Fibroblast of lung (primary cell): ENCODE data around the gene SYN1. TPM values are rescaled to one million over a fixed set of nuclear protein-coding genes. Genes with fewer than 3 reads are reported as not detected.

Source experiments
- DNase-seq, 2 donors: peaks; one replicate each; pipeline versions ENCODE4 v3.0.0 to v3.0.0-alpha.2; 2010; ENCODE audit warnings: low read depth in 2 of 2
- H2AFZ ChIP-seq: 2 replicates; pipeline ENCODE4 v1.5.1; 2012; ENCODE audit warnings: low read length, control low read depth, inconsistent platforms
- H3K27ac ChIP-seq: 2 replicates; pipeline ENCODE4 v1.5.1; 2011; ENCODE audit warnings: low read length, control low read depth; ENCODE audit not compliant: insufficient read depth
- H3K27me3 ChIP-seq: 2 replicates; pipeline ENCODE4 v1.5.1; 2011; ENCODE audit warnings: mild to moderate bottlenecking, low read length; ENCODE audit not compliant: control insufficient read depth, insufficient read depth
- H3K36me3 ChIP-seq: 2 replicates; pipeline ENCODE4 v1.5.1; 2011; ENCODE audit warnings: low read length; ENCODE audit not compliant: control insufficient read depth, insufficient read depth
- H3K4me1 ChIP-seq: 2 replicates; pipeline ENCODE4 v1.5.1; 2011; ENCODE audit warnings: low read length; ENCODE audit not compliant: control insufficient read depth, insufficient read depth; ENCODE audit errors: extremely low read depth
- H3K4me2 ChIP-seq: 2 replicates; pipeline ENCODE4 v1.5.1; 2011; ENCODE audit warnings: low read length, control low read depth; ENCODE audit not compliant: insufficient read depth; ENCODE audit errors: extremely low read depth
- H3K4me3 ChIP-seq, 4 experiments: fragments of 200-600 bp in 1 of 4; sonication (generic) in 1 of 4; replicated peaks in 1 of 4; 2 replicates each; pipeline ENCODE4 v1.5.1; 2011 to 2016; ENCODE audit warnings: low read length in 4 of 4, low read depth in 3 of 4, mild to moderate bottlenecking in 3 of 4, control low read depth in 2 of 4, inconsistent platforms in 1 of 4, mixed read lengths in 1 of 4; ENCODE audit not compliant: insufficient read depth in 1 of 4; ENCODE audit errors: control extremely low read depth in 1 of 4
- H3K79me2 ChIP-seq: 2 replicates; pipeline ENCODE4 v1.5.1; 2012; ENCODE audit warnings: mild to moderate bottlenecking, low read length, inconsistent platforms; ENCODE audit not compliant: control insufficient read depth, insufficient read depth
- H3K9ac ChIP-seq: 2 replicates; pipeline ENCODE4 v1.5.1; 2011; ENCODE audit warnings: mild to moderate bottlenecking, low read length, control low read depth; ENCODE audit not compliant: insufficient read depth
- H3K9me3 ChIP-seq: 2 replicates; pipeline ENCODE4 v1.5.1; 2012; ENCODE audit warnings: low read depth, low read length; ENCODE audit not compliant: control insufficient read depth, insufficient read depth
- H4K20me1 ChIP-seq: 2 replicates; pipeline ENCODE4 v1.5.1; 2011; ENCODE audit warnings: low read length; ENCODE audit not compliant: control insufficient read depth, insufficient read depth; ENCODE audit errors: extremely low read depth
- EZH2 ChIP-seq: IDR thresholded peaks from 2 replicates; pipeline ENCODE4 v1.5.1; 2012; ENCODE audit warnings: low read length, control low read depth, mild to moderate bottlenecking; ENCODE audit errors: missing control alignments
- polyA plus RNA-seq, 2 donors: library from polyadenylated mRNA; depleted of rRNA in 1 of 2; stranded (reverse) in 1 of 2; unstranded in 1 of 2; fragments of >200 nt; gene quantifications; 2 replicates each; pipeline ENCODE4 v1.2.1, GENCODE V29; 2011 to 2012; ENCODE audit warnings: missing spikeins in 1 of 2
- total RNA-seq: library from RNA; depleted of rRNA; stranded (reverse); fragments of >200 nt; gene quantifications from 2 replicates; pipeline ENCODE4 v1.2.1, GENCODE V29; 2014
- TF ChIP-seq, protein P1 (sequence below), 2 donors: IDR thresholded peaks in 1 of 2; conservative IDR thresholded peaks in 1 of 2; 1 replicate in 1 of 2; 2 replicates in 1 of 2; pipeline ENCODE4 v1.5.1; 2011 to 2012; ENCODE audit warnings: low read length in 2 of 2, control low read depth in 1 of 2, inconsistent platforms in 1 of 2, low read depth in 1 of 2, mild to moderate bottlenecking in 1 of 2

Gene SYN1
- total and polyA plus RNA-seq, 2 donors (not counting 1 experiment from before 2014, with no cell fraction given), result 0.17 to 0.56 TPM

DNA sequence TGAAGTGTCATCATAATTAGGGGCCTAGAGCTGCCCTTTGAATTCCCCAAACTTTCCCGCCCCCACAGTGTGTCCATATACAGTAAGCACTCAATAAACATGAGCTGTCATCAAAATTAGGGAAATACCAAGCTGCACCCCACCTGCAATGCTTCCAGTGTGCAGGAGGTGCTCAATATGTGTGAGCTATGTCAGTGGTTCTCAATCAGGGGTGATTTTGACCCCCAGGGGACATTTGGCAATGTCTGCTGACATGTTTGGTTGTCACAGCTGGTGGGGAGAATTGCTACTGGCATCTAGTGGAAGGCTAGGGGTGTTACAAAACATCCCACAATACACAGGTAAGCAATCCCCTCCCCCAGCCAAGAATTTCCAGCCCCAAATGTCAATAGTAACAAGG, 9.3 kb upstream of the SYN1 start:
- no peaks in the 10 kb centered on the region for H3K36me3 ChIP-seq
- no peaks in the 10 kb centered on the region for H4K20me1 ChIP-seq
- no peak overlapping the region for H3K9ac ChIP-seq
- no peak for TF ChIP-seq EZH2
- TF ChIP-seq, protein P1, sequence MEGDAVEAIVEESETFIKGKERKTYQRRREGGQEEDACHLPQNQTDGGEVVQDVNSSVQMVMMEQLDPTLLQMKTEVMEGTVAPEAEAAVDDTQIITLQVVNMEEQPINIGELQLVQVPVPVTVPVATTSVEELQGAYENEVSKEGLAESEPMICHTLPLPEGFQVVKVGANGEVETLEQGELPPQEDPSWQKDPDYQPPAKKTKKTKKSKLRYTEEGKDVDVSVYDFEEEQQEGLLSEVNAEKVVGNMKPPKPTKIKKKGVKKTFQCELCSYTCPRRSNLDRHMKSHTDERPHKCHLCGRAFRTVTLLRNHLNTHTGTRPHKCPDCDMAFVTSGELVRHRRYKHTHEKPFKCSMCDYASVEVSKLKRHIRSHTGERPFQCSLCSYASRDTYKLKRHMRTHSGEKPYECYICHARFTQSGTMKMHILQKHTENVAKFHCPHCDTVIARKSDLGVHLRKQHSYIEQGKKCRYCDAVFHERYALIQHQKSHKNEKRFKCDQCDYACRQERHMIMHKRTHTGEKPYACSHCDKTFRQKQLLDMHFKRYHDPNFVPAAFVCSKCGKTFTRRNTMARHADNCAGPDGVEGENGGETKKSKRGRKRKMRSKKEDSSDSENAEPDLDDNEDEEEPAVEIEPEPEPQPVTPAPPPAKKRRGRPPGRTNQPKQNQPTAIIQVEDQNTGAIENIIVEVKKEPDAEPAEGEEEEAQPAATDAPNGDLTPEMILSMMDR (conservative IDR thresholded peaks at IDR 0.05 in 1 of 2, IDR thresholded peaks at IDR 0.05 in 1 of 2; ENCODE audit: low read depth in 1 of 2, low read length in 2 of 2), result peak in 1 of 2 donors; percentile 4
- H3K79me2 ChIP-seq, result no peaks in the 10 kb centered on the region
- no peaks in the 10 kb centered on the region for H3K27me3 ChIP-seq
- DNase-seq, result no peak
- no peaks in the 10 kb centered on the region for H3K4me1 ChIP-seq
- H3K4me3 ChIP-seq, result no peak overlapping the region
- H2AFZ ChIP-seq, result no peak overlapping the region
- no peak overlapping the region for H3K4me2 ChIP-seq
- H3K27ac ChIP-seq, result no peak overlapping the region
- H3K9me3 ChIP-seq, result no peaks in the 10 kb centered on the region

DNA sequence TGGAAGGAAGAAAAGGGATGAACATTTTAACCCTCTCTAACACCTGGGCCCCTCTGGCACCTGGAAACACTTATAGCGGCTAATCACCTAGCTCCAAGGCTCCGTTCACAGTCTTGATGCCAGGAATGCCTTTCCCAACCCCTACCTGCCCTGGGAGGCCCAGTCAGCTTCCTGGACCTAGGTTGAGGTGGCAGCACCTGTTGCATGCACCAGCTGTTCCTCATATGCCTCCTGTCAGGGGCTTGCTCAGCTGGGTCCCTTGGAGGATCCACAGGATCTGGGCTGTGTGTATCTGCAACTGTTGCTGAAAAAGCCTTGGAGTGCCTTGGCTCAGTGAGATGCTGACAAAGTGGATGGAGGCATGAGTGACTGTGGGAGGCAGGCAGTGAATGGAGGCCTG, 5.7 kb upstream of the SYN1 start:
- Histone ChIP-seq H3K79me2 (no peaks in the 10 kb centered on the region), H3K9ac (no peak overlapping the region), H3K27me3 (no peaks in the 10 kb centered on the region), H2AFZ (no peak overlapping the region), H3K4me2 (no peak overlapping the region), H3K4me1 (peaks cover 3% of the 10 kb centered on the region), H4K20me1 (no peaks in the 10 kb centered on the region), H3K4me3 (no peak overlapping the region), H3K9me3 (no peaks in the 10 kb centered on the region), H3K36me3 (no peaks in the 10 kb centered on the region), H3K27ac (no peak overlapping the region)
- TF ChIP-seq, protein P1 (conservative IDR thresholded peaks at IDR 0.05 in 1 of 2, IDR thresholded peaks at IDR 0.05 in 1 of 2; ENCODE audit: low read depth in 1 of 2, low read length in 2 of 2), result no peak
- no peak for TF ChIP-seq EZH2
- DNase-seq, result no peak

DNA sequence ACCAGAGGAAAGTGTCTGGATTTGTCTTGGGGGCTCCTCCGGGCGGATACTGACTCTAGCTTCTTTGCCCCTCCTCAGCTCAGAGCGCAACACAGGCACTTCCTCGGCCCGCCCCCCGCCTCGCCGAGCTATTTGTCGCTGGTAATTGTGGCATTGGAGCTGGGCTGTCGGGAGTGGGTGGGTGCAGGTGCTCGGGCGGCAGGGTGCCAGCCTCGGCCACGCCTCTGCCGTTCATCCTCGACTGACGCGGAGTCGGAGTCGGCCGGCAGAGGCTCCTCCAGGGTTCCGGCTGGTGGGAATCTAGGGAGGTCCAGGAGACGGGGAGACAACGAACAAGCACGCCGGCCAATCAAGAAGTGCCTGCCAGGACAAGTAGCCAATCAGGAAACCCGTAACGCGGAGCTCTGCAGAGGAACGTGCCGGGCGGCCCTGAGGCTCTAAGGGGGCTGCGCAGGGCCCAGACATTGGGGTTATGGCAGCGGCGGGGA, 3.9 kb upstream of the SYN1 start:
- Histone ChIP-seq H4K20me1 (no peaks in the 10 kb centered on the region), H3K4me3 (peak overlapping the region in 2 of 4 experiments; percentile 26 to 46), H3K36me3 (no peaks in the 10 kb centered on the region), H3K4me1 (peaks cover 3% of the 10 kb centered on the region), H2AFZ (no peak overlapping the region), H3K9me3 (no peaks in the 10 kb centered on the region), H3K27ac (no peak overlapping the region), H3K79me2 (no peaks in the 10 kb centered on the region), H3K9ac (no peak overlapping the region), H3K4me2 (peak overlapping the region; percentile 64), H3K27me3 (no peaks in the 10 kb centered on the region)
- TF ChIP-seq EZH2, result no peak
- TF ChIP-seq, protein P1 (conservative IDR thresholded peaks at IDR 0.05 in 1 of 2, IDR thresholded peaks at IDR 0.05 in 1 of 2; ENCODE audit: low read depth in 1 of 2, low read length in 2 of 2), result no peak
- peak; percentile 76 to 79 for DNase-seq
